ENCODE measurements around the gene RASGRF1.

GRCh38 chr15:79031201-79031600 is 59.4 kb downstream of the RASGRF1 start:
- TF ChIP-seq, protein P1, sequence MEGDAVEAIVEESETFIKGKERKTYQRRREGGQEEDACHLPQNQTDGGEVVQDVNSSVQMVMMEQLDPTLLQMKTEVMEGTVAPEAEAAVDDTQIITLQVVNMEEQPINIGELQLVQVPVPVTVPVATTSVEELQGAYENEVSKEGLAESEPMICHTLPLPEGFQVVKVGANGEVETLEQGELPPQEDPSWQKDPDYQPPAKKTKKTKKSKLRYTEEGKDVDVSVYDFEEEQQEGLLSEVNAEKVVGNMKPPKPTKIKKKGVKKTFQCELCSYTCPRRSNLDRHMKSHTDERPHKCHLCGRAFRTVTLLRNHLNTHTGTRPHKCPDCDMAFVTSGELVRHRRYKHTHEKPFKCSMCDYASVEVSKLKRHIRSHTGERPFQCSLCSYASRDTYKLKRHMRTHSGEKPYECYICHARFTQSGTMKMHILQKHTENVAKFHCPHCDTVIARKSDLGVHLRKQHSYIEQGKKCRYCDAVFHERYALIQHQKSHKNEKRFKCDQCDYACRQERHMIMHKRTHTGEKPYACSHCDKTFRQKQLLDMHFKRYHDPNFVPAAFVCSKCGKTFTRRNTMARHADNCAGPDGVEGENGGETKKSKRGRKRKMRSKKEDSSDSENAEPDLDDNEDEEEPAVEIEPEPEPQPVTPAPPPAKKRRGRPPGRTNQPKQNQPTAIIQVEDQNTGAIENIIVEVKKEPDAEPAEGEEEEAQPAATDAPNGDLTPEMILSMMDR (IDR thresholded peaks at IDR 0.05) = no peak
- no peak for TF ChIP-seq POLR2A (IDR thresholded peaks at IDR 0.05)
